GM12878 (cell line): ENCODE results near the gene CPT1C. TPM values are rescaled to one million over a fixed set of nuclear protein-coding genes. Genes with fewer than 3 reads are reported as not detected.

Experiments
- ATAC-seq: fragments of 200-7000 bp; cut with Tn5 transposase; 3 replicates; pipeline ENCODE4 v1.9.1; 2020; ENCODE audit warnings: mild to moderate bottlenecking, moderate library complexity
- BruUV-seq: library from RNA; stranded (reverse); fragments of 400-500 nt; replicated peaks from 2 replicates; lab custom pipeline; 2021; lab: Mats Ljungman, UMichigan
- CTCF ChIA-PET: fragments of 300-600 bp; sonication (Branson Sonifier 250); formaldehyde crosslinking; extraction: SDS; loops from one replicate; lab custom pipeline; 2021; ENCODE audit warnings: inconsistent platforms; lab: Yijun Ruan, JAX
- POLR2A ChIA-PET: fragments of 350-600 bp; formaldehyde crosslinking; extraction: SDS; loops from one replicate; lab custom pipeline; 2021; ENCODE audit warnings: inconsistent platforms; lab: Charles Lee
- RAD21 ChIA-PET: fragments of 300-600 bp; sonication (Branson Sonifier 250); formaldehyde crosslinking; loops from one replicate; lab custom pipeline; 2023; ENCODE audit warnings: antibody characterized with exemption; ENCODE audit not compliant: unreplicated experiment; lab: Charles Lee
- SMC1A ChIA-PET: fragments of 300-600 bp; sonication (Branson Sonifier 250); formaldehyde crosslinking; loops from one replicate; lab custom pipeline; 2023; ENCODE audit not compliant: unreplicated experiment, uncharacterized antibody; lab: Charles Lee
- DNase-seq: peaks from one replicate; pipeline ENCODE4 v3.0.0-alpha.2; 2011; ENCODE audit warnings: low read depth, low spot score
- FAIRE-seq: peaks from 3 replicates; lab custom pipeline; 2011; peaks lifted over from hg19 to GRCh38; lab: Jason Lieb, UNC
- H2AFZ ChIP-seq: 2 replicates; pipeline ENCODE4 v1.6.0; 2011; ENCODE audit warnings: low read depth, low read length, control low read depth; ENCODE audit not compliant: control insufficient read depth
- H3K27ac ChIP-seq: 2 replicates; pipeline ENCODE4 v1.5.1; 2011; ENCODE audit warnings: control low read depth; ENCODE audit not compliant: control insufficient read depth, insufficient read depth
- H3K27me3 ChIP-seq, 2 experiments: replicated peaks in 1 of 2; 2 replicates each; pipeline versions ENCODE4 v1.6.0 to v1.6.1; 2011; ENCODE audit warnings: low read length in 1 of 2; ENCODE audit not compliant: control insufficient read depth in 2 of 2, insufficient read depth in 2 of 2
- H3K36me3 ChIP-seq, 2 experiments: 2 replicates each; pipeline ENCODE4 v1.5.1; 2011; ENCODE audit warnings: low read length in 1 of 2; ENCODE audit not compliant: control insufficient read depth in 2 of 2, insufficient read depth in 2 of 2
- H3K4me1 ChIP-seq: 2 replicates; pipeline ENCODE4 v1.6.1; 2011; ENCODE audit warnings: mild to moderate bottlenecking, low read length, moderate library complexity, mixed read lengths; ENCODE audit not compliant: control insufficient read depth, insufficient read depth
- H3K4me2 ChIP-seq: 2 replicates; pipeline ENCODE4 v1.6.0; 2011; ENCODE audit warnings: control low read depth; ENCODE audit not compliant: control insufficient read depth, insufficient read depth
- H3K4me3 ChIP-seq: fragments of 200-600 bp; sonication (generic); 2 replicates; pipeline ENCODE4 v1.5.1; 2016
- H3K79me2 ChIP-seq: 2 replicates; pipeline ENCODE4 v1.6.0; 2011; ENCODE audit warnings: low read length; ENCODE audit not compliant: control insufficient read depth, insufficient read depth
- H3K9ac ChIP-seq: 2 replicates; pipeline ENCODE4 v1.8.0; 2011; ENCODE audit warnings: low read length, control low read depth, mixed read lengths; ENCODE audit not compliant: control insufficient read depth, insufficient read depth
- H3K9me3 ChIP-seq: replicated peaks from 3 replicates; pipeline ENCODE4 v1.5.1; 2011; ENCODE audit warnings: mild to moderate bottlenecking, low read length; ENCODE audit not compliant: control insufficient read depth, insufficient read depth
- H4K20me1 ChIP-seq: 2 replicates; pipeline ENCODE4 v1.6.0; 2011; ENCODE audit not compliant: control insufficient read depth, insufficient read depth
- CEBPB ChIP-seq, 2 experiments: fragments of 150-350 bp in 1 of 2; IDR thresholded peaks; 2 replicates each; pipeline ENCODE4 v1.6.1; 2012 to 2014; ENCODE audit warnings: low read depth in 2 of 2, low read length in 2 of 2, borderline replicate concordance in 1 of 2, inconsistent platforms in 1 of 2
- EED ChIP-seq: sonication (generic); IDR thresholded peaks from 2 replicates; pipeline ENCODE4 v1.6.1; 2016; ENCODE audit warnings: antibody characterized with exemption, low read depth
- IKZF1 ChIP-seq: fragments of 450-650 bp; conservative IDR thresholded peaks from 2 replicates; pipeline ENCODE4 v1.6.1; 2017; ENCODE audit warnings: antibody characterized with exemption, mild to moderate bottlenecking
- NRF1 ChIP-seq: conservative IDR thresholded peaks from 2 replicates; pipeline ENCODE4 v1.6.1; 2011; ENCODE audit warnings: mild to moderate bottlenecking, low read depth, low read length, improper control_type of control experiment
- SPI1 ChIP-seq: IDR thresholded peaks from 2 replicates; pipeline ENCODE4 v1.6.1; 2011; ENCODE audit warnings: low read depth, mild to moderate bottlenecking, low read length, moderate library complexity, borderline replicate concordance; ENCODE audit not compliant: insufficient read depth
- ZNF217 ChIP-seq: fragments of 450-650 bp; IDR thresholded peaks from 2 replicates; pipeline ENCODE4 v1.6.1; 2017; ENCODE audit warnings: antibody characterized with exemption, mild to moderate bottlenecking
- ZNF687 ChIP-seq: fragments of 450-650 bp; IDR thresholded peaks from 2 replicates; pipeline ENCODE4 v1.6.1; 2017; ENCODE audit warnings: mild to moderate bottlenecking, moderate library complexity
- WGBS: methylation state at CpG from one replicate; pipeline ENCODE4 v1.1.6; 2016; ENCODE audit warnings: low lambda C conversion rate; ENCODE audit not compliant: insufficient replicate concordance, insufficient coverage; ENCODE audit errors: missing lambda C conversion rate; 5-methylcytosine and 5-hydroxymethylcytosine counted together
- in situ Hi-C: fragments of 300-500 bp; cut with MboI; formaldehyde crosslinking; loops from 9 replicates; pipeline ENCODE4 v1.14.3; 2018; ENCODE audit warnings: mixed read lengths
- intact Hi-C: fragments of 100-400 bp; cut with micrococcal nuclease; formaldehyde crosslinking; loops from one replicate; pipeline ENCODE4 v1.14.2; 2022; ENCODE audit not compliant: unreplicated experiment
- polyA plus RNA-seq, 11 experiments: library from polyadenylated mRNA; depleted of rRNA in 4 of 11; unstranded in 6 of 11; stranded (reverse) in 5 of 11; fragments of >200 nt; fragmentation: Nextera tagmentation in 4 of 11; fragmentation: Illumina TruSeq in 1 of 11; extraction: Ambion mirVana in 4 of 11; extraction: Trizol in 1 of 11; gene quantifications; 1 replicate in 1 of 11; 2 replicates in 10 of 11; pipeline versions ENCODE4 v1.2.1 to v1.2.3, GENCODE V29; 2011 to 2016; ENCODE audit warnings: inconsistent platforms in 2 of 11, missing spikeins in 2 of 11, low read depth in 1 of 11
- total RNA-seq, 4 experiments: library from RNA; depleted of rRNA in 3 of 4; stranded (reverse); fragments of >200 nt in 3 of 4; fragmentation: Illumina TruSeq in 1 of 4; extraction: Trizol in 1 of 4; gene quantifications; 2 replicates each; pipeline versions ENCODE4 v1.2.1 to v1.2.3, GENCODE V29; 2013 to 2021

Gene CPT1C
- total and polyA plus RNA-seq, 10 of the 15 experiments (the other 5 are each of a cell fraction or from before 2014, with no cell fraction given): 0.04 to 0.56 (median 0.21) TPM; not detected in 3

- H3K9me3 ChIP-seq: no peaks in the 10 kb centered on the region
- RAD21 ChIA-PET: no interaction called here
- intact Hi-C loops: no loop called here
- BruUV-seq: no TSS peak
- no peak overlapping the region for H3K27ac ChIP-seq
- FAIRE-seq (no peak), ATAC-seq (peak; percentile 73), DNase-seq (no peak)
- POLR2A ChIA-PET: interaction anchor here (0.7 to 1.0 kb wide), 2 partner anchors 18 to 28 kb away, joined by 3 to 6 read pairs; partner anchors contain the start of gene AP2A1
- no peaks in the 10 kb centered on the region for H3K79me2 ChIP-seq
- in situ Hi-C loops: no loop called here
- no peaks in the 10 kb centered on the region for H3K4me1 ChIP-seq
- H3K4me3 ChIP-seq: no peak overlapping the region
- H3K27me3 ChIP-seq: no peaks in the 10 kb centered on the region
- no peaks in the 10 kb centered on the region for H3K36me3 ChIP-seq
- no peak overlapping the region for H3K9ac ChIP-seq
- CTCF ChIA-PET: no interaction called here
- peak; percentile 52; the same call in 1 of the 2 replicates for TF ChIP-seq SPI1
- peak; percentile 51; the same call in 1 of the 2 replicates for TF ChIP-seq IKZF1
- no peak for TF ChIP-seq ZNF687
- TF ChIP-seq CEBPB (IDR thresholded peaks at IDR 0.05; ENCODE audit: borderline replicate concordance in 1 of 2, low read depth in 2 of 2, low read length in 2 of 2): no peak
- peak; percentile 42; the same call in 1 of the 2 replicates for TF ChIP-seq EED
- TF ChIP-seq ZNF217: no peak
- TF ChIP-seq NRF1: no peak
- SMC1A ChIA-PET: no interaction called here
- H3K4me2 ChIP-seq: no peak overlapping the region
- 6% methylated on average over 4 of the region's 4 CpGs for WGBS
- H2AFZ ChIP-seq: no peak overlapping the region; the same call in 1 of the 2 replicates
- H4K20me1 ChIP-seq: no peaks in the 10 kb centered on the region
Observed at GRCh38 chr19:49738268-49738667, 47.4 kb downstream of the CPT1C start.
